Uterus (tissue), 2 donors: Measurements from ENCODE around the gene INSIG1.

Source experiments
- CTCF ChIP-seq, 4 experiments: fragments of 200-600 bp in 2 of 4; fragments of 450-650 bp in 2 of 4; sonication (generic) in 2 of 4; IDR thresholded peaks; one replicate each; pipeline ENCODE4 v1.5.1; 2016 to 2019; ENCODE audit warnings: antibody characterized with exemption in 4 of 4, mild to moderate bottlenecking in 2 of 4, moderate library complexity in 1 of 4
- POLR2A ChIP-seq, 2 donors: fragments of 450-650 bp; IDR thresholded peaks; one replicate each; pipeline ENCODE4 v1.6.1; 2016; ENCODE audit warnings: antibody characterized with exemption in 2 of 2, mild to moderate bottlenecking in 1 of 2, moderate library complexity in 1 of 2

- TF ChIP-seq CTCF (IDR thresholded peaks at IDR 0.05) (no peak), POLR2A (IDR thresholded peaks at IDR 0.05) (no peak)
Measured at GRCh38 chr7:155337946-155338631, 40.4 kb downstream of the INSIG1 start.
